HCT116 (cell line): ENCODE data around the gene SLC12A8.

ENCODE experiments used
- CTCF ChIP-seq, 3 experiments: fragments of 200-600 bp in 1 of 3; sonication (generic) in 1 of 3; IDR thresholded peaks in 2 of 3; conservative IDR thresholded peaks in 1 of 3; 2 replicates each; pipeline ENCODE4 v1.5.1; 2012 to 2017; ENCODE audit warnings: low read depth in 2 of 3, low read length in 2 of 3, antibody characterized with exemption in 1 of 3, borderline replicate concordance in 1 of 3, control low read depth in 1 of 3, mild to moderate bottlenecking in 1 of 3, mixed read lengths in 1 of 3, mixed run types in 1 of 3, moderate library complexity in 1 of 3; ENCODE audit not compliant: insufficient read depth in 1 of 3
- EZH2 ChIP-seq: fragments of 200-600 bp; sonication (generic); IDR thresholded peaks from 2 replicates; pipeline ENCODE4 v1.6.1; 2017; ENCODE audit warnings: antibody characterized with exemption, mixed run types
- JUND ChIP-seq: IDR thresholded peaks from 2 replicates; pipeline ENCODE4 v1.6.1; 2012
- POLR2A ChIP-seq: IDR thresholded peaks from 2 replicates; pipeline ENCODE4 v1.7.0; 2011; ENCODE audit warnings: borderline replicate concordance; ENCODE audit not compliant: insufficient read depth, insufficient read length; ENCODE audit errors: extremely low read depth
- RAD21 ChIP-seq: IDR thresholded peaks from 2 replicates; pipeline ENCODE4 v1.6.1; 2012; ENCODE audit warnings: low read depth, mild to moderate bottlenecking
- REST ChIP-seq: IDR thresholded peaks from 2 replicates; pipeline ENCODE4 v1.6.1; 2012; ENCODE audit warnings: low read depth
- SIN3A ChIP-seq: IDR thresholded peaks from 2 replicates; pipeline ENCODE4 v1.6.1; 2012; ENCODE audit warnings: low read depth
- TCF7L2 ChIP-seq: IDR thresholded peaks from 2 replicates; pipeline ENCODE4 v1.7.0; 2011; ENCODE audit warnings: borderline replicate concordance, inconsistent platforms; ENCODE audit not compliant: insufficient read depth, insufficient read length; ENCODE audit errors: extremely low read depth
- YY1 ChIP-seq: IDR thresholded peaks from 2 replicates; pipeline ENCODE4 v1.6.1; 2011; ENCODE audit warnings: low read length, low read depth, moderate library complexity, mild to moderate bottlenecking; ENCODE audit not compliant: insufficient replicate concordance; ENCODE audit errors: extremely low read depth
- ZBTB33 ChIP-seq: IDR thresholded peaks from 2 replicates; pipeline ENCODE4 v1.6.1; 2011; ENCODE audit warnings: mild to moderate bottlenecking, low read length, moderate library complexity; ENCODE audit not compliant: insufficient replicate concordance; ENCODE audit errors: extremely low read depth
- ZFX ChIP-seq: fragments of 450-650 bp; IDR thresholded peaks from 2 replicates; pipeline ENCODE4 v1.6.1; 2017

GRCh38 chr3:125156456-125156855 lies 56.1 kb downstream of the SLC12A8 start:
- TF ChIP-seq EZH2, result no peak
- TF ChIP-seq POLR2A, result no peak
- TF ChIP-seq RAD21, result no peak
- TF ChIP-seq SIN3A, result no peak
- TF ChIP-seq YY1, result no peak
- no peak for TF ChIP-seq ZFX
- TF ChIP-seq CTCF (IDR thresholded peaks at IDR 0.05 in 2 of 3, conservative IDR thresholded peaks at IDR 0.05 in 1 of 3; ENCODE audit: borderline replicate concordance in 1 of 3, insufficient read depth in 1 of 3, low read depth in 2 of 3, low read length in 2 of 3), result no peak
- TF ChIP-seq TCF7L2, result no peak
- no peak for TF ChIP-seq ZBTB33
- no peak for TF ChIP-seq REST
- TF ChIP-seq JUND, result no peak
